Bronchial epithelial cell (primary cell): ENCODE data around the gene PNKP. TPM values are rescaled to one million over a fixed set of nuclear protein-coding genes. Genes with fewer than 3 reads are reported as not detected.

Experiments
- DNase-seq: peaks from one replicate; pipeline ENCODE4 v3.0.0-alpha.2; 2010; ENCODE audit warnings: low read depth
- FAIRE-seq: peaks from 2 replicates; lab custom pipeline; 2011; peaks lifted over from hg19 to GRCh38; lab: Jason Lieb, UNC
- H3K27me3 ChIP-seq: 2 replicates; pipeline ENCODE4 v1.5.1; 2011; ENCODE audit warnings: low read length; ENCODE audit not compliant: control insufficient read depth, insufficient read depth
- H3K36me3 ChIP-seq: 2 replicates; pipeline ENCODE4 v1.5.1; 2011; ENCODE audit warnings: low read length; ENCODE audit not compliant: control insufficient read depth, insufficient read depth
- H3K4me3 ChIP-seq: 2 replicates; pipeline ENCODE4 v1.5.1; 2011; ENCODE audit warnings: mild to moderate bottlenecking, low read depth, low read length, control low read depth
- total RNA-seq: library from RNA; depleted of rRNA; stranded (reverse); fragments of >200 nt; gene quantifications from 2 replicates; pipeline ENCODE4 v1.2.1, GENCODE V29; 2014
- TF ChIP-seq, protein P1 (sequence below): IDR thresholded peaks from 2 replicates; pipeline ENCODE4 v1.5.1; 2011; ENCODE audit warnings: mild to moderate bottlenecking, moderate library complexity, low read length, control low read depth, inconsistent platforms; ENCODE audit not compliant: insufficient read depth, severe bottlenecking

The PNKP gene
- total RNA-seq, 1 donor from 2014 or later = 37.9 TPM

- DNase-seq (no peak), FAIRE-seq (no peak)
- no peaks in the 10 kb centered on the region for H3K27me3 ChIP-seq
- TF ChIP-seq, protein P1, sequence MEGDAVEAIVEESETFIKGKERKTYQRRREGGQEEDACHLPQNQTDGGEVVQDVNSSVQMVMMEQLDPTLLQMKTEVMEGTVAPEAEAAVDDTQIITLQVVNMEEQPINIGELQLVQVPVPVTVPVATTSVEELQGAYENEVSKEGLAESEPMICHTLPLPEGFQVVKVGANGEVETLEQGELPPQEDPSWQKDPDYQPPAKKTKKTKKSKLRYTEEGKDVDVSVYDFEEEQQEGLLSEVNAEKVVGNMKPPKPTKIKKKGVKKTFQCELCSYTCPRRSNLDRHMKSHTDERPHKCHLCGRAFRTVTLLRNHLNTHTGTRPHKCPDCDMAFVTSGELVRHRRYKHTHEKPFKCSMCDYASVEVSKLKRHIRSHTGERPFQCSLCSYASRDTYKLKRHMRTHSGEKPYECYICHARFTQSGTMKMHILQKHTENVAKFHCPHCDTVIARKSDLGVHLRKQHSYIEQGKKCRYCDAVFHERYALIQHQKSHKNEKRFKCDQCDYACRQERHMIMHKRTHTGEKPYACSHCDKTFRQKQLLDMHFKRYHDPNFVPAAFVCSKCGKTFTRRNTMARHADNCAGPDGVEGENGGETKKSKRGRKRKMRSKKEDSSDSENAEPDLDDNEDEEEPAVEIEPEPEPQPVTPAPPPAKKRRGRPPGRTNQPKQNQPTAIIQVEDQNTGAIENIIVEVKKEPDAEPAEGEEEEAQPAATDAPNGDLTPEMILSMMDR = no peak
- H3K4me3 ChIP-seq = no peak overlapping the region
- H3K36me3 ChIP-seq = peaks cover 22% of the 10 kb centered on the region
These were observed 3.4 kb downstream of the PNKP start for GRCh38 chr19:49863935-49864320.

- Histone ChIP-seq H3K27me3 (no peaks in the 10 kb centered on the region), H3K36me3 (peaks cover 24% of the 10 kb centered on the region), H3K4me3 (no peak overlapping the region)
- TF ChIP-seq, protein P1 = no peak
- DNase-seq = no peak
- FAIRE-seq = peak; percentile 13
These were observed 4.0 kb downstream of the PNKP start for GRCh38 chr19:49863254-49863934.

- no peak for FAIRE-seq
- H3K36me3 ChIP-seq = peaks cover 29% of the 10 kb centered on the region
These were observed 4.8 kb downstream of the PNKP start for GRCh38 chr19:49862391-49863253.

GRCh38 chr19:49861541-49862378 lies 5.6 kb downstream of the PNKP start:
- TF ChIP-seq, protein P1 = no peak
- Histone ChIP-seq H3K4me3 (no peak overlapping the region), H3K36me3 (peaks cover 30% of the 10 kb centered on the region), H3K27me3 (no peaks in the 10 kb centered on the region)
- no peak for FAIRE-seq
- no peak for DNase-seq

More at GRCh38 chr19:49862391-49863253, 4.8 kb downstream of the PNKP start:
- no peak for DNase-seq
- H3K27me3 ChIP-seq = no peaks in the 10 kb centered on the region
- H3K4me3 ChIP-seq = no peak overlapping the region
- TF ChIP-seq, protein P1 = no peak

GRCh38 chr19:49861107-49861506 lies 6.3 kb downstream of the PNKP start:
- Histone ChIP-seq H3K4me3 (no peak overlapping the region), H3K27me3 (no peaks in the 10 kb centered on the region), H3K36me3 (peaks cover 30% of the 10 kb centered on the region)
- TF ChIP-seq, protein P1 = no peak
- FAIRE-seq = no peak
- no peak for DNase-seq
